ENCODE measurements around the gene GPRIN1.
"Not testable (repeated sequence)": the region's sequence is repeated elsewhere in the genome, so short reads cannot be mapped to it uniquely, and the experiment has no call there.

The GPRIN1 gene

DNA sequence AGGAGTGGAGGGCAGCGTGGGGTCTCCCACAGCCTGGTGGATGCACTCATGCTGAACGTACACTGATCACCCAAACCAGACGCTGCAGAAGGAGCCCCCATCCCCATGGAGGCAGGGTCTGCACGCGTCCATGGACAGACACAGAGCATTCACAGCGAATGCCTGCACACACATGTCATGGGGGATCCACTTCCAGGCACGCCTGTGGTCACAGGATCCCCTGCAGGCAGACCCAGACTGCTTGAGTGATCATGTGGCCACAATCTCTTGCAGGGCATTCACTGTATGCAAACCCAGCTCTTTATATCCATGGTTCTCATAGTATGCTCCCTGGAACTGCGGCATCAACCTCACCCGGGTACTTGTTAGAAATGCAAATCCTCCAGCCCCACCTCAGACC, 15.0 kb upstream of the GPRIN1 start:
- no peak for DNase-seq (ENCODE audit: low read depth)

DNA sequence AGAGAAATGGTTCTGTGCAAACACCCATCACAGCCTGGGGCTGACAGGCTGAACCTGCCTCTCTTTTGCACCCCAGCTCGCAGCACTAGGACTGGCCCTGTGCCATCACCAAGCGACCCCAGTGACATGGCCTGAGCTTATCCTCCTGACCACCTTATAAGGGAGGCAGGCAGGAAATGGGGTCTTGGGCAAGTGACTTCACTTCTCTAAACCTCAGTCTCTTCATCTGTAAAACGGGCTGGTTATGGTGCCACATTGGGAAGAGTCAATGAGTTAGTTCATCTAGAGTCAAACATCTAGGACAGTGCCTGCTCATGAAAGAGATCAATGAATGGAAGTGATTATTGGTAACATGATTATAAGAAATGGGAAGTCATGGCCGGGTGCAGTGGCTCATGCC, 14.2 kb upstream of the GPRIN1 start:
- DNase-seq (ENCODE audit: low read depth) = no peak

DNA sequence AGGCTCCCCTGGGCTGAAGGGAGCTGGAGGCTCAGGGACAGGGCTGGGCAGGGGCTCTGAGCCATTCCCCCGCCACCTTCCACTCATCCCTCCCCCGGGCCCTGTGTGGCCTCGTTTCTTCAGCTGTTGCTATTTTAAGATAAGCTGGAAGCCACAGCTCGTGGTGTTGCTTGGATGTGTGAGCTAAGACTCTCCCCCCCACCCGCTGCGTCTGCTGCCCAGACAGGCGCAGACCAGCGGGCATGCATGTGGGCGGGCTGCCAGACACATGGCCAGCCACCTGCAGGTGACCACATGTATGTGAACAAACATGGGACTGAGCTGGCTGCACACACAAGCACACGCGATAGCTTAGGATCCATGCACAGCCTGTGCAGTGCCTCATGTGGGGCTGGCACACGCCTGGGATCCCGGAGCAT, 11.7 kb upstream of the GPRIN1 start:
- no peak for DNase-seq (ENCODE audit: low read depth)

DNA sequence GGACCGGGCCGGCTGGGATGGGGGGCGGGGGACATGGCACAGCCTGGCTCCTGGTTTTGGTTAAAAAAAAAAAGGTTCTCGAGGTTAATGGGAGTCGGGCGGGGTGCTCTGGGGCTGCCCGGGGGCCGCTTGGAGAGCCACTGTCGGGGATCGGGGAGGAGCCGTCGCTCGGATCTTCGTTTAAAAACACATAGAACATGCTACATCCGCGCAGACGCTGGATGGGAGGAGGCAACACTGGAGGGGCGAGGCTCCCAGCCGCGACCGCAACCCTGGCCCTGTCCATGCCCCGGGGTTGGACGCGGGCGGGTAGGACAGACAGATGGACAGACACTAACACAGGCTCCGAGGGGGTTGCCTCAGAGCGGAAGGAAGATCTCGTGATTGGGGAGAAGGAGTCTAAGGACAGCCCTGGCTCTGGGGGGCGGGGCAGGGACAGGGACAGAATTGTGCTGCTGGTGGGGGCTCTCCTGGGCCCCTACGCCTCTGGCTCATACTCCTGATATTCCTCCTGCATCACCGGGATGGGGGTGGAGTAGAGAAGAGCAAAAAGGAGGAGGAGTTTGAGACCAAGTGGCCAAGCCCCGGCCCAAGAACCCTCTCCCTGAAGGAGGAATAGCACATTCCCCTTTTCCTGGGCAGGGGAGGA, 10.5 kb upstream of the GPRIN1 start:
- no peak for DNase-seq (ENCODE audit: low read depth)

DNA sequence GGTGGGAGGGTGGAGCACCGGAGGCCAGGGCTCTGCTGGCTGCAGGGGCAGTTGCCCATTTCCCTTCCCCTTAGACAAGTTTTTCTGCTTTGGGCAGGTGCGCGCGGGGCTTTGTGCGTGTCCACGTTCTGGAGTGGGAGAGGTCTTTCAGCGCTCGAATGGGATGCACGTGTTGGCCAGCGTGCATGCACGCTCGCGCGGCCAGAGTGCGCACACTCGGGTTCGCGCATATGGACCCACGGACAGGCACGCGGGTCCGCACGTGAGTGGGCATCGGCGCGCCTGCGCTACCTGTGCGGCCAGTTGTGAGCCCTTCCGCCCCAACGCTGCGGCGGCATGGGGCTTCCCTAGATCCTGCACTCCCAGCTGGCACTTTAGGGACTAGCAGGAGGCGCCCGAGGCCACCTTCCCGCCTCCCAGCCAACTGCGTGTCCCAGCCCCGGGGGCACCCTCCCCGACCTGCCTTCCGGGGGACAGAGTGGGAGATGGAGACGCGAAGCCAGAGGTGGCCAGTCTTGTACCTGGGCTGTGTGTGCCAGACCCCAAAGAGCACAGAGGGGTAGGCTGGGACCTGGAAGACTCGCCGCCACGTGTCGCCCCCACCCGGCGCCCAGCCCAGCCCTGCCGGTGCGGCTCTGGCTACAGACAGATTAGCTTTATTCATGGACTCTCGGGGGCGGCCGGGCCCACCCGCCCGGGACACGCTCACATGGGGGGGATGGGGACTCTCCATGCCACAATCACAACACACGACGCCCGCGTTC, 9.8 kb upstream of the GPRIN1 start:
- no peak for DNase-seq (ENCODE audit: low read depth)

DNA sequence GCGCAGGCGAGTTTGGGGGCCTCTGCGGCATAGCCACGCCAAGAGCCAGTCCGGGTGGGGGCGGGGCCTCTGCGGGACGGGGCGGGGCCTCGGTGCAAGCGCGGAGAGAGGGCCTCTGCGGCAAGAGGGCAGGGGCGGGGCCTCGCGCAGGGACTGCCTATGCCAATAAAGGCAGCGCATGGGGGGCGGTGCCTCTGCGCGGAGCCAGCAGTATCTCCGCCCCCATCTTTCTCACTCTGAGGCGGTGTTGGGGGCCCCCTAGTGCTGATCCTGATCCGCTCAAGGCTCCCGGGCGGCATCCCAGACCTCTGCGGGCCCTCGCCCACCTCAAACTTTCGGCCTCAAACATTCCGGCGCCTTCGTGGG, 9.2 kb upstream of the GPRIN1 start:
- DNase-seq (ENCODE audit: low read depth) = peak; percentile 44

DNA sequence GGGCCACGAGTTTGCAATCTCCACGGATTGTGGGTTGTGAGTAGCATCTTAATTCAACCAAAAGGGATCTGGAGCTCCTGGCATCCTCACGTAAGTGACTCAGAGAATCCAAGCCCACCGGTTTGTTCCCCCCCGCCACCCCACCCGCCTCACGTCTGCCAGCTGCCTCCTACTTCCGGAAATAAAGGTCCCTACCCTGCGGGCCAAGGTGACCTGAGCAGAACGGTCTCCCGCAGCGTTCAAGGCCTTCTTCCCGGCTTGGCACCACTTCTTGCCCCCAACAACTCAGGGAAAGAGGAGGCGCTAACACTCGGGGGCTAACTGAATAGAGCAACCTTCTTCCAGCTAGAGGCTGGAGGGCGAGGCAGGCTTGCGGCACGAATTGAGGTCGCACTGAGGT, 8.8 kb upstream of the GPRIN1 start:
- DNase-seq (ENCODE audit: low read depth) = no peak

DNA sequence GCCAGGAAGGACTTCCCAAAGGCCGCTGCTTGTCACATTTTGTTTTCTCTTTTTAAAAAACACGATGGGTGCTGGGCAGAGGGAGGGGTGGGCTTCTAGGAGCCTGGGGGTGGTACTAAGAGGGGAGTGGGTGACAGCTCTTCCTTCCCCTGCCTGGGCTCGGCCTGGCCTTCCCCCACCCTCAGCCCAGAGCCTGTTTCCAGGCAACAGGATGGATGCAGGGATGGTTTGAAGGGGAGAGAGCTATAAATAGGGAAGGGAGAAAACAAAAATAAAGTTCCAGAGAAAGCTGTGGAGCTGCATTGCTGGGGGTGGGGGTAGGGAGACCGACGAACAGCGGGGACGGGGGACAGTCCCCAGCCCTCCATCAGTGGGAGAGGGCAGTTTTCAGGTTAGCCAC, 6.6 kb upstream of the GPRIN1 start:
- no peak for DNase-seq (ENCODE audit: low read depth)

DNA sequence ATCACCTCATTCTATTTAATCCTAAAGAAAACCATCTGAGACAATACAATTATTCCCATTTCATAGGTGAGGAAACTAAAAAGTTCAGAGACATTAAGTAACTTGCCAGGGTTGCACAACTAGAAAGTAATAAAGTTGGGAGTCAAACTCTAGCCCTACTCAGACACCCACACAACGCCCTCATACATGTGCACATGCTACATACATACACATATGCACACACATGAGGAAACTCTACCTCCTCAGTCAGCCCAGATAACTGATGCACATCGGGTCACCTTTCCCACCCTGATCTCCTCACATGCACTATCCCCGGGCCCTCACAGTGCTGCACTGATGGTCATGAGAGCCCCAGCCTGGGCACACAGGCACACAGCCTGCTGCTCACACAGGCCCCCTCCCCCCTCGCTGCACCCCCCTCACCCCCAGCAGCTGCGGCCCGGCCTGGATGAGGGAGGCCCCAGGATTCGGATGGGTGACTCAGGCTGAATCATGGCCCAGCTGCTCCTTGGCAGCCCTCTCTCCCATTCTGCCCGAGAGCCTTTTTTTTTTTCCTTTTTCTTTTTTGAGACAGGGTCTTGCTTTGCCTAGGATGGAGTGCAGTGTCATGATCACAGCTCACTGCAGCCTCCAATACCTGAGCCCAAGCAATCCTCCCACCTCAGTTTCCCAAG, 5.0 kb upstream of the GPRIN1 start:
- DNase-seq (ENCODE audit: low read depth) = no peak

DNA sequence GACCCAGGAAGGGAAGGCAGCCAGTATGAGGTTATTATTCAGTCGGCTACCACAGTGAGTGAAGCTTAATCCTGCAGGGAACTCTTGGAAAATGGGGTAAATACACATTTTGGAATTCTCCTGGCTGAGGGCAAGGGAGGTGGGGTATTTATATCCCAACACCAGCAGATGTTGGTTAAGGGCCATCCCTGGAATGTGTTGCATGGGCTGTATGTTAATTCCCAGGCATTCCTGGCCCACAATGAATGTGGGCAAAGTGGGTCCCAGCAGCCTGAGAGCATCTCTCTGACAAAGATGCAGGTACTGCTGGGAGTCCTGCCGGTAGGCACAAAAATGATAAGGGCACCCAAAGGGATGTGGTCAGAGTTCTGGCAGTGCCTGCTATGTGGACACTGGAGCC, 2.9 kb upstream of the GPRIN1 start:
- no peak for DNase-seq (ENCODE audit: low read depth)

DNA sequence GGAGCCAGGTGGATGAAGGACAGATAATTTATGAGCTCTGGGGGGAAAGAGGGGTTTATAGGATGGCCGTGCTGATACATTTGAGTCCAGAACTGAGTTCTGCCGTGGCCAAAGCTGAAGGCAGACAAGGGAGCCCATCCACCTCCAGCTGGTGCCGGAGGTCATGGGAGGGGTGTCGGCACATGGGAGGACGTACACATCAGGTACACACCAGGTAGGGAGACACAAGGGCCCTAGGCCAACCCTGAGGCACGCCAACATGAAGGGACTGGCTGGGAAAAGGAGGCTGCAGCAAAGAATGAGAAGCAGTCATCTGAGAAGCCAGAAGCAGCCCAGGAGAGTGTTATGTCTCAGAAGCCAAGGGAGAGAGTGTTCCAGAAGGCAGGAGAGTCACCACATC, 2.1 kb upstream of the GPRIN1 start:
- no peak for DNase-seq (ENCODE audit: low read depth)

DNA sequence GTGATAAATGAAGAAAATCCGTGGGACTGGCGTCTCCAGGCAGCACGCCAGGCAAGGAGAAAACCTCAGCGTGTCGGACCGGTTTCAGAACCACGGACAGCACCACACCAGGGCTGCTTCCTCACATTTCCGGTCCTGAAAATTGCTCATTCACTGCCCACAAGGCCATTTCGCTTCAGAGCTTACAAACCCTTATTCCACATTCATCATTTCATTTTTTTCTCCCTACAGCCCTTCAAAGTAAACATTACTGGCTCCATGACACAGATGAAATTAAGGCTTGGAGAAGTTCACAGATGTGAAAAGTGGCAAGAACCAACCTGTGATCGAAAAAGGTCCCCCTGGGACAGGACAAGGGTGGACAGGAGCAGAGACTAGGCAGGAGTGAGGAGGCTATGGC, 1.5 kb upstream of the GPRIN1 start:
- no peak for DNase-seq (ENCODE audit: low read depth)

DNA sequence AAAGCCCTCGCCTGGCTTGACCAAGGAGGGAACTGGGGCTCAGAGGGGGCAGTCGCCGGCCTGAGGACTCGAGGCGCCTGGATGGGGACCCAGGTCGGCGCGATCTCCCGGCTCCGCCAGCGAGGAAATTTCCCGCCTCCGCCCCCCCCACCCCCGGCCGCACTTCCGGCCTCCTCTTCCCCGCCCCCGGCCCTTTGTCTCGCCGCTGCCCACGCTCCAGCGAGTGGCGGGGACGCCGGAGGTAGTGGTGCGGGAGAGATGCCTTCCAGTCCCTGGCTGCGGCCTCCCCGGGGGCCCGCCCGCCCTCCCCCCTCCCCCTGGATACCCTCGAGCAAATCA, 448 bp upstream of the GPRIN1 start:
- DNase-seq (ENCODE audit: low read depth) = no peak

DNA sequence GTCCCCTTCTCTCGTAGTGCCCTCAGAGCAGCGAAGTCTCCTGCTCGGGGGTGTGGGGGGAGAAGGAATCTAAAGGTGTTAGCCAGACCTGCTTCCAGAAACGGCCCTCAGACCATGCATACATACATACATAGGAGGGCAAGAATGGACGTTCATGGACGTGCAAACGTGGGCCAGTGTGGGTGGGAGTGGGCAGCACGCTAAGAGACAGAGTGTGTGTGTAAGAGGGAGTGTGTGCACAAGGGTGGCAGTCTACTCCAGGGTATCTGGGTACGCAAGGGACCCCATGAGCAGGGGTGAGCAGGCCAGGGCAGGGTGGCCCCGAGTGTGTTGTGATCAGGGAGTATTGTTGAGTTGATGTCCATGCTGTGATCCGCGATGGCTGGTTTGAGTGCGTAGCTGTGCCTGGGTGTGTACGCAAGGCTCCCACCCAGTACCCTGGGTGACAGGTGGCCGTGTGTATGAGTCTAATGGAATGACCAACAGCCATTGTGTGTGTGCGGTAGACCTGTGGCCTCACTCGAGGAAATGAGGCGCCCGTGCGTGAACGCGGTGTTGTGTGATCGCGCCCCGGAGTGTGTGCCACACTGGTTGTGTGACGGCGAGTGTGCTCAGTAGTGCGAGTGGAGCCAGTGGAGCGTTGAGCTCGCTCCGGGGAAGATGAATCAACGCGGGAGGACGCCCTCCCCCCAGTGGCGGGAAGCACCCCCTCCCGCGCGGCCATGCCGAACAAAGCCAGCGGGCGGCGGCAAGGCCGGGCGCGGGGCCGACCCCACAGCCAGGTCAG, 826 bp downstream of the GPRIN1 start:
- no peak for DNase-seq (ENCODE audit: low read depth)

DNA sequence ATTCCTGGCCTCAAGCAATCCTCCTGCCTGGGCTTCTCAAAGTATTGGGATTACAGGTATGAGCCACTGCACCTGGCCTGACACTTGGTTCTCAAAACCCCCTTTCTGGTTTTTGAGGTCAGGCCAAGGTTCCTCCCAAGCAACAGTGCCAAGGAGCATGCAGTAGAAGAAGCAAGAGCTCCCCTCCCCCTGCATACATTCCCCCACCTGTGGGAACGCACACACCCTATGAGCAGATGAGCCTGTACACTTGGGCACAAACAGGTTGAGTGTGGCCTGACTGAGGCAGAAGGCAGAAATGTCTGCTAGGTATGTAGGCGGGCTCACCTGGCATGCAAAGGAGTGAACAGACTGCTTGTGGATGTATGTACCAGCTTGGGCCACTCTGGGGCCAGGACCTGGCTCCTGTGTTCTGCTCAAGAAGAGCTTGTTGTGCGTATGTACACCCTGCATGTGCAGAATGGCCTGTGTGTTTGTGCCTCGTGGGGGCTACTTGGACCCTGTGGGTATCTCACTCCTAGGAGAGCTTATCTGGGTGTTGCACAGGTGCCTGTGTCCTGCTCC, 1.7 kb downstream of the GPRIN1 start:
- no peak for DNase-seq (ENCODE audit: low read depth)

DNA sequence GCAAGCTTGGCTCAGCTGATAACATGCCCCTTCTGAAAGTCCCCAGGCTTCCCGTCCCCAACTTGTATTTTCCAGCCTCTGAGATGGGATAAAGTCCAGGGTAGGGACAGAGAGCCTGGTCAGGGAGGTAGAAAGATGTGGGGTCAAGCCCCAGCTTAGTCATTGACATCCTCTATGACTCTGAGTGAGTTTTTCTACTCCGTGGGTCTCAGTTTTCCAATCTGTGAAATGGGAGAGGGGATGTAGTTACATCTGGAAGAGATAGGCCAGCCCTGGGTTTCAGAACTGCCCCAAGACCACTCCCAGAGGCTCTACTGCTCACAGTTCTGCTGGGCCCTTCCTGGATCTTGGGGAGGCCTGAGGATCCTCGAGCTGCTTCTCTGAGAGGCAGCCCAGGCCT, 3.1 kb downstream of the GPRIN1 start:
- no peak for DNase-seq (ENCODE audit: low read depth)

DNA sequence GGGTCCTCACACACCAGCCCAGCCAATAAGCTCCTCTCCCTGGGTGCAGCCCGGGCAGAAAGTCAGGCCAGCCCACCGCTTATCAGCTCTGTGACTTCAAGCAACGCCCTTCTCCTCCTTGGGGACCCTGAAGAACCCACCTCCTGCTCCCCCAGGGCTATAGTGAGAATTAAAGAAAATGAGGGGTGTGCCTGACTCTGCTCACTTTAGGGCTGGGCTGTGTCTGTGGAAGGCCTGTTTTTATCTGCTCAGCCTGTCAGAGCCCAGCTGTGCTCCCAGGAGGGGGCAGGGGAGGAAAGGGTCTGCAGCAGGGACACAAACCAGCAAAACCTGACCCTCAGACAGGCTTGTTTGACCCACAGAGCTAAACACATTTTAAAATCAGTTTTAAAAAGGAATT, 3.9 kb downstream of the GPRIN1 start:
- no peak for DNase-seq (ENCODE audit: low read depth)

DNA sequence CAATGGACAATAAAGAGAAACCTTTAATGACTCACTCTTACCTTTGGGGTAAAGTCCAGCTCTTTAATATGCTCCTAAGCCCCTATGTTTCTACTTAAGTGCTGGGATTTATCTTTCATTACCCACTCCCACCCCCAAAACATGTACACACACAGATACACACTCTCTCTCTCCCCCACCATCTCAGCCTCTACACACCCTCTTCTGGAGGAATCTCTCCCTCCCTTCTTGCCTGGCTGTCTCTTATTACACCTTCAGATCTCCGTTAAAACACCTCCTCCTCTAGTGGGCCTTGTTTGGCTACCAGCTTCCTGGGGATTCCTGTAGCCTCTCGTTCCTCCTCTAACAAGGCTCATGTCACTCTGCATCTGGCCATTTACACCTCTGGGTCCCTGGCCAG, 6.9 kb downstream of the GPRIN1 start:
- no peak for DNase-seq (ENCODE audit: low read depth)

DNA sequence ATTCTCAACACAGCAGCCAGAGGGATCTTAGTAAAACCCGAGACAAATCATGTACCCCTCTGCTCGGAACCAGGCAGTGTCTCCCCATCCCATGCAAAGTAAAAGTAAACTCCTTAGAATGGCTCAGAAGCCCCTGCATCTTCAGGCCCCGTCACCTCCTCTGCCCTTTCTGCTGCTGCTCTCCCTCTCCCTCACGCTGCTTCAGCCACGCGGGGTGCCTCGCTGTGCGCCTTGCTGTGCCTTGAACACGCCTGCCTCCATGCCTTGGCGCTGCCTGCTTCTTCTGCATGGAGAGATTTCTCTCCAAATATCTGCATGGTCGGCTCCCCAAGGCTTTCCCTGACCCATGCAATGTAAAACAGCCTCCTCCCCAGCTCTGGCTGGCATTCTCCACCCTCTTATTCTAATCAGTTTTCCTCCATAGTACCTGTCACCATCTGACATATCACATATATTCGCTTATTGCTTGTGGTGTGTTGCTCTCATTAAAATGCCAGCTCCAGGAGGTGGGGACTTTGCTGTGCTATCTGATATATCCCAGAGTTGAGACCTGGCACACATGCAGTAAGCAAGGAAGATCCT, 8.0 kb downstream of the GPRIN1 start:
- DNase-seq (ENCODE audit: low read depth) = no peak

DNA sequence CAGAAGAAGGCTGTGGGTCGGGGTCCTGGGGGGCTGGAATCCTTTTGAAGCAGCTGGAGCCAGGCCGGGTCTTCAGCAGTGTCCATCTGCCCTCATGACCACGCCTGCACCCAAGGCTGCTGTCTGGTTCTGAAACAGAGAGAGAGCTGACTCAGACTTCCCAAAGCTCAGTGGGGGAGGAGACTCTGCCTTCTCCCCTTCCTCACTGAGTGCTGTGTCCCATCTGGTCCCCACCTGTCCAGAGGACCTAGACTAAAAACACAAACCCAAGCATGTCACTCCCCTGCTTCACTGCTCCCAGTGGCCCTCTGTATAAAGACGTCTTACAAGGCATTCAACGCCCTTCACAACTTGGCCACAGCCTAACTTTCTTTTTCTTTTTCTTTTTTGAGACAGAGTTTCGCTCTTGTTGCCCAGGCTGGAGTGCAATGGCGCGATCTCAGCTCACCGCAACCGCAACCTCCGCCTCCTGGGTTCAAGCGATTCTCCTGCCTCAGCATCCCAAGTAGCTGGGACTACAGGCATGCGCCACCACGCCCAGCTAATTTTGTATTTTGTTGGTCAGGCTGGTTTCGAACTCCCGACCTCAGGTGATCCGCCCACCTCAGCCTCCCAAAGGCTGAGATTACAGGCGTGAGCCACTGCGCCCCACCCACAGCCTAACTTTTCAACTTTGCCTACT, 10.1 kb downstream of the GPRIN1 start:
- not testable (repeated sequence) for DNase-seq (ENCODE audit: low read depth)

Data from stimulated activated CD8-positive, alpha-beta memory T cell treated with anti-CD3 and anti-CD28 coated beads, Interleukin-15, amount 100 ng/mL, for 1 hour (primary cell).